ENCODE data around the gene LHX4.

The LHX4 gene

DNA sequence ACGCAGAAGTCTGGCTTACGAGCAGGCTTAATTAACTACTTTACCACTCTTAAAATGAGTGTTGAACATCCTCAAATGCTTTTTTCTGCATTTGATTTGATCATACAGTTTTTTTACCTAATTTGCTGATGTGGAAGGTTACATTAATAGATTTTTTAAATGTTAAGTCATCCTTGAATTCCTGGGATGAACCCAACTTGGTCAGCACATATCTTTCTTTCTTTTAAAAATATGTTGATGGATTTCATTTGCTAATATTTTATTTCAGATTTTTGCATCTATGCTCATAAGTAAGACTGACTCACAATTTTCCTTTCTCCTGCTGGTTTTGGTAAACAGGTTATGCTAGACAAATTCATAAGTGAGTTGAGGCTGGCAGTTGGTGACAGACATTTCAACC, 82.9 kb downstream of the LHX4 start:
- DNase-seq, result no peak

DNA sequence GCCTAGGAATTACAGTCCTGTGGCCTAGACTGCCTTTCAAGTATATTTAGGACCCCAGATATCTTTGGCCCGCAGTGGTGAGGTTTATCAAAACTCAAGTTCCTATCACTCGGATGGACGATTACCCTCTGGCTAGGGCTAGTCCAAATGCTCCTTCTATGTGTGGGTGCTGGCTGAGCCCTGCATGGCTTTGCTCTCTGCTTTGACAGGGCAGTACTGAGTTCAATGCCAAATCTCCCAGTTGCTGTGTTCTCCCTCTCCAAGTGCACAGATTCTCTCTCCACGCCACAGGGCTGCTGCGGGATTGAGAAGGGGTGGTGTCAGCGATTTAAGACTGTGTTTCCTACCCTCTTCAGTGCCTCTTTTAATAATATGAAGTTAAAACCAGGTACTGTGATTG, 97.0 kb downstream of the LHX4 start:
- DNase-seq, result no peak

Measured in GF-D8 (cell line).